ENCODE measurements around the gene NLRP3.
"Not testable (repeated sequence)": the region's sequence is repeated elsewhere in the genome, so short reads cannot be mapped to it uniquely, and the experiment has no call there.

The NLRP3 gene

DNA sequence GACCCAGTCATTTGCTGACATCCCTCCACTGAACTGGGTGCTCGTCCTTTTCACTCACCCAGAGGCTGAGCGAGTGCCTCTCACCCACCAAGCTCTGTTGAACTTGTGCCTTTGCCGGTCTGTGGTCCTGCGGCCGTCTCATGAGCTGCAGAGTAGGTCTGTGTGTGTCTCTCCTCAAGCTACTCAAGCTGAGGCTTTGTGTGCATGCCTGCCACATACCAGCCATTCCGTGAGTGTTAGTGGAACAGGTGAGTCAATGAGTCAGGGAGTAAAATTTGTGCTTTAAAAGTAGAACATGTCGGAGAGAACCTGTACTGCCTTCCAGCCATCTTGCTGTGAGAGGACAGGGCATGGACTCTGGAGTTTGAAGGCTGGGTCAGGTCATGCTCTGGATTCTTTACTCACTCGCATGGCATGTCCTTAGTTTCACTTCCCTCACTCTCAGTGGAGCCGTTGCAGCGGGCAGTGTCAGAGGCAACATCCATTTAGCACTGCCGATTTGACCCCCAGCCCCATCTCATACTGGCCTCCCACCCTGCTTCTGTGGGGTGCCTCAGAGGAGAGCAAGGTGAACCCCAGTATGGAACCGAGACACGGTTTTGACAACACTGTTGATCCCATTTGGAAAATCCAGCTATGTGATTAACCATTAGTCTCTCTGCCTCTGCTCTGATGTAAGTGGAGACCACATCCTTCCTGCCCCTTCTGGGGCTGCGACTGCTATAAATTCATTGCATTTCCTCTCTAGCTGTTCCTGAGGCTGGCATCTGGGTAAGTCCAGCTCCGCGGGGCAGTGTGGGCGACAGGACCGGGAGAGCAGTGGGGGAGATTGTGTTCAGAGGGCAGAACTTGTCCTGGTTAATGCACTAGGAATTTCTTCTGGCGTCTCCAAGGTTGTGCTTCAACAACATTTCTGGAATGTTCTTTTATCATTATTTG lies at the start of gene NLRP3:
Gene NLRP3, plus strand, starts transcription at position 751 of the 939 bp plus-strand sequence. CDS start 2,628 bp downstream, outside the sequence.
- Histone ChIP-seq H3K9me3 (ENCODE audit: control insufficient read depth in 2 of 2, low read length in 2 of 2) (no peaks in the 10 kb centered on the region), H3K27ac (ENCODE audit: low read depth in 2 of 2, low read length in 2 of 2) (peak within 1 kb of the TSS; percentile 29 to 43), H3K4me1 (ENCODE audit: control insufficient read depth in 2 of 2, insufficient read depth in 2 of 2, low read length in 2 of 2) (peaks cover 2% of the 10 kb centered on the region in 2 donors), H3K36me3 (ENCODE audit: control insufficient read depth in 2 of 2, insufficient read depth in 2 of 2, low read length in 2 of 2) (no peaks in the 10 kb centered on the region), H3K9ac (ENCODE audit: low read depth in 1 of 2, low read length in 2 of 2) (peak within 1 kb of the TSS; percentile 24 to 36), H3K27me3 (ENCODE audit: control insufficient read depth in 2 of 2, insufficient read depth in 2 of 2, low read length in 2 of 2) (no peaks in the 10 kb centered on the region), H3K4me3 (ENCODE audit: low read length in 2 of 2) (peak within 1 kb of the TSS; percentile 41 to 65)

DNA sequence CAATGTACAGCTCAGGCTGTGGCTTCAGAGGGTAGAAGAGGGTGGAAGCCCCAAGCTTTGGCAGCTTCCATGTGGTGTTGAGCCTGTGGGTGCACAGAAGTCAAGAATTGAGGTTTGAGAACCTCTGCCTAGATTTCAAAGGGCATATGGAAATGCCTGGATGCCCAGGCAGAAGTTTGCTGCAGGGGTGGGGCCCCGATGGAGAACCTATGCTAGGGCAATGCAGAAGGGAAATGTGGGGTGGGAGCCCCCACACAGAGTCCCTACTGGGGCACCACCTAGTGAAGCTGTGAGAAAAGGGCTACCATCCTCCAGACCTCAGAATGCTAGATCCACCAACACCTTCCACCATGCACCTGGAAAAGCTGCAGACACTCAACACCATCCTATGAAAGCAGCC lies 49.6 kb upstream of the NLRP3 start:
- H3K36me3 ChIP-seq (ENCODE audit: control insufficient read depth in 2 of 2, insufficient read depth in 2 of 2, low read length in 2 of 2); H3K27ac ChIP-seq (ENCODE audit: low read depth in 2 of 2, low read length in 2 of 2); H3K4me1 ChIP-seq (ENCODE audit: control insufficient read depth in 2 of 2, insufficient read depth in 2 of 2, low read length in 2 of 2); H3K9me3 ChIP-seq (ENCODE audit: control insufficient read depth in 2 of 2, low read length in 2 of 2); H3K4me3 ChIP-seq (ENCODE audit: low read length in 2 of 2); H3K9ac ChIP-seq (ENCODE audit: low read depth in 1 of 2, low read length in 2 of 2); H3K27me3 ChIP-seq (ENCODE audit: control insufficient read depth in 2 of 2, insufficient read depth in 2 of 2, low read length in 2 of 2): not testable (repeated sequence)

DNA sequence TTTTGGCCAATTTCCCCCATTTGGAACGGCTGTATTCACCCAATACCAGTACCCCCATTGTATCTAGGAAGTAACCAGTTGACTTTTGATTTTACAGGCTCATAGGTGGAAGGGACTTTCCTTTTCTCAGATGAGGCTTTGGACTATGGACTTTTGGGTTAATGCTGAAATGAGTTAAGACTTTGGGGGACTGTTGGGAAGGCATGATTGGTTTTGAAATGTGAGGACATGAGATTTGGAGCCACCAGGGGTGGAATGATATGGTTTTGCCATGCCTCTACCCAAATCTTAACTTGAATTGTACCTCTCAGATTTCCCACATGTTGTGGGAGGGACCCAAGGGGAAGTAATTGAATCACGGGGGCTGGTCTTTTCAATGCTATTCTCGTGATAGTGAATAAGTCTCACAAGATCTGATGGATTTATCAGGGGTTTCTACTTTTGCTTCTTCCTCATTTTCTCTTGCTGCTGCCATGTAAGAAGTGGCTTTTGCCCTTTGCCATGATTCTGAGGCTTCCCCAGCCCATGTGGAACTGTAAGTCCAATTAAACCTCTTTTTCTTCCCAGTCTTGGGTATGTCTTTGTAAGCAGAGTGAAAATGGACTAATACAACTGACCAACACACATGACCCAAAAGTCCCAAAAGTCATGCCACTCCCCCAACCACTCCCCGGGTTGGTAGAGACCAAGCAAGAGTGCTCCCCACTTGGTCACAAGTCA lies 48.9 kb upstream of the NLRP3 start:
- Histone ChIP-seq H3K27ac (ENCODE audit: low read depth in 2 of 2, low read length in 2 of 2) (no peak overlapping the region), H3K9ac (ENCODE audit: low read depth in 1 of 2, low read length in 2 of 2) (no peak overlapping the region), H3K4me1 (ENCODE audit: control insufficient read depth in 2 of 2, insufficient read depth in 2 of 2, low read length in 2 of 2) (no peaks in the 10 kb centered on the region), H3K36me3 (ENCODE audit: control insufficient read depth in 2 of 2, insufficient read depth in 2 of 2, low read length in 2 of 2) (no peaks in the 10 kb centered on the region), H3K4me3 (ENCODE audit: low read length in 2 of 2) (no peak overlapping the region), H3K27me3 (ENCODE audit: control insufficient read depth in 2 of 2, insufficient read depth in 2 of 2, low read length in 2 of 2) (no peaks in the 10 kb centered on the region), H3K9me3 (ENCODE audit: control insufficient read depth in 2 of 2, low read length in 2 of 2) (no peaks in the 10 kb centered on the region)

DNA sequence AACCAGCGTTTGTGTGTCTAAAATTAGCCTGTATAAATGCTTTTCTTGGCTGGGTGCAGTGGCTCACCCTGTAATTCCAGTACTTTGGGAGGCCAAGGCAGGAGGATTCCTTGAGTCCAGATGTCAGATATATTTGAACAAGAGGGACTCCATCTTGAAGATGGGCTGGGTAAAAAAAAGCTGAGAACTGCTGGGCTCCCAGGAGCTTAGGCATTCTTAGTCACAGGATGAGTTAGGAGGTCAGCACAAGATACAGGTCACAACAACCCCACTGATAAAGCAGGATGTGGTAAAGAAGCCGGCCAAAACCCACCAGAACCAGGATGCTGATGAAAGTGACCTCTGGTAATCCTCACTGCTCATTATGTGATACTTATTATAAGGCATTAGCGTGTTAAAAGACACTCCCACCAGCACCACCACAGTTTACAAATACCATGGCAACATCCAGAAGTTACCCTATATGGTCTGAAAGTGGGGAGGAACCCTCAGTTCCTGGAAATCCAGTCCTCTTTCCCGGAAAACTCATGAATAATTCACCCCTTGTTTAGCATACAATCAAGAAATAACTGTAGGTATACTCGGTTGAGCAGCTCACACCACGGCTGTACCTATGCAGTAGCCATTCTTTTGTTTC lies 48.1 kb upstream of the NLRP3 start:
- Histone ChIP-seq H3K9ac (ENCODE audit: low read depth in 1 of 2, low read length in 2 of 2) (no peak overlapping the region), H3K9me3 (ENCODE audit: control insufficient read depth in 2 of 2, low read length in 2 of 2) (no peaks in the 10 kb centered on the region), H3K27ac (ENCODE audit: low read depth in 2 of 2, low read length in 2 of 2) (no peak overlapping the region), H3K4me3 (ENCODE audit: low read length in 2 of 2) (no peak overlapping the region), H3K4me1 (ENCODE audit: control insufficient read depth in 2 of 2, insufficient read depth in 2 of 2, low read length in 2 of 2) (no peaks in the 10 kb centered on the region), H3K36me3 (ENCODE audit: control insufficient read depth in 2 of 2, insufficient read depth in 2 of 2, low read length in 2 of 2) (no peaks in the 10 kb centered on the region), H3K27me3 (ENCODE audit: control insufficient read depth in 2 of 2, insufficient read depth in 2 of 2, low read length in 2 of 2) (no peaks in the 10 kb centered on the region)

DNA sequence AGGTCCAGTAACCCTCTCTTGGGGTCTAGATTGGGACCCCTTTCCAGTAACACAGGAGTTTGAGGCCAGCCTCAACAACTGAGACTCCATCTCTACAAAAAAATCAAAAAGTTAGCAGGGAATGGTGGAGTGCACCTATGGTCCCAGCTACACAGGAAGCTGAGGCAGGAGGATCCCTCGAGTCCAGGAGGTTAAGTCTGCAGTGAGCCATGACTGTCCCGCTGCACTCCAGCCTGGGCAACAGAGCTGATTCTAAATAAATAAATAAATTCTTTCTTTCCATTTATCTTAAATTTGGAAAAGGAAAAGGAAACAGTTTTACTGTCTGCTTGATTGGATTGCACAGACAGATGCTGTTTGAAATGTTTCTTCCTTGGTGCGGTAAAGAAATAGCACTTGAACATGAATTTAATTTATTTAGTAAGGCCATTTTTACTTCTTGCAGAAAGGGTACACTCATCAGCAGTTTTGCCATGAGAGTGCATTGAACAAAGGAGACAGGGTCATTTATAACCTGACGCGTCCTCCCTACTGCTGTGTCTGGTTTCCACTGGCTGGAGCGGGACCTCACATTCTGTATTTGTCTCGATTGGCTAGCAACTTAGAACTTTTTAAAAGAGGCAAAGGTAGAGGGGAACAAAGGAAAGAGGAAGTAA lies 47.4 kb upstream of the NLRP3 start:
- no peak overlapping the region for H3K27ac ChIP-seq (ENCODE audit: low read depth in 2 of 2, low read length in 2 of 2)
- H3K4me3 ChIP-seq (ENCODE audit: low read length in 2 of 2) = no peak overlapping the region
- no peaks in the 10 kb centered on the region for H3K27me3 ChIP-seq (ENCODE audit: control insufficient read depth in 2 of 2, insufficient read depth in 2 of 2, low read length in 2 of 2)
- H3K9me3 ChIP-seq (ENCODE audit: control insufficient read depth in 2 of 2, low read length in 2 of 2) = no peaks in the 10 kb centered on the region
- no peaks in the 10 kb centered on the region for H3K36me3 ChIP-seq (ENCODE audit: control insufficient read depth in 2 of 2, insufficient read depth in 2 of 2, low read length in 2 of 2)
- no peaks in the 10 kb centered on the region for H3K4me1 ChIP-seq (ENCODE audit: control insufficient read depth in 2 of 2, insufficient read depth in 2 of 2, low read length in 2 of 2)
- H3K9ac ChIP-seq (ENCODE audit: low read depth in 1 of 2, low read length in 2 of 2) = no peak overlapping the region

DNA sequence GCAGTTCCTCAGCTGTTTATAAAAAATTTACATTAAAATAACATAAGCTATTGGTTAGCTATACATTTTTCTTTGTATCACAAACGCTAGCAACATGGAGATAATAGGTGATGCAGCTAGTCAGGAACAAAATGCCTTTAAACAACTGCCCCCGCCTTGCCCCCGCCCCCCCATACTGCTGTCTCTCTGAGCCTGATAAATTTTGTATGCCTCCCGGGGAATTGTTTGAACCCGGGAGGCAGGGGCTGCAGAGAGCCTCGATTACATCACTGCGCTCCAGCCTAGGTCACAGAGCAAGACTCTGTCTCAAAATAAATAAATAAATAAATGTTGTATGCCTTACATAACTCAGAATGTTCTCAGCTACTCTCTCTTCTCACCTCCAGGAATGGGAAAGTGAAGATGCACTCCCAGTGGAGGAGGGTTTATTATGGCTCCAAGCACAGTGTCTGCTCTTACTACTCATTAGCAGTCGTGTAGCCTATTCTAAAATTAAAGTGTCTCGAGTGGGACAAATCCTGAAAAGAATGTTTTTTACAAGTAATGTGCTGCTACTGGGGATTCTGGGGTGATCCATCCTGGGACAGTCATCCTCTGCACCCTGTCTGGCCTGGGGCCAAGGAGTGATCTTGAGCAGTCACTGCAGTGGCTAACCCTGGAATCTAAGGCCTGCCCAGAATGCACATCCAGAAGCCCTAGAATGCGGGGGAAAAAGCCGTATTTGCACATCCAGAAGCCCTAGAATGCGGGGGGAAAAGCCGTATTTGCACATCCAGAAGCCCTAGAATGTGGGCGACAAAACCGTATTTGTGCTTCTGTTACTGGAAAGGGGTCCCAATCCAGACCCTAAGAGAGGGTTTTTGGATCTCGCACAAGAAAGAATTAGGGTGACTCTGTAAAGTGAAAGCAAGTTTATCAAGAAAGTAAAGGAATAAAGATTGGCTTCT lies 44.9 kb upstream of the NLRP3 start:
- Histone ChIP-seq H3K36me3 (ENCODE audit: control insufficient read depth in 2 of 2, insufficient read depth in 2 of 2, low read length in 2 of 2) (no peaks in the 10 kb centered on the region), H3K9me3 (ENCODE audit: control insufficient read depth in 2 of 2, low read length in 2 of 2) (no peaks in the 10 kb centered on the region), H3K9ac (ENCODE audit: low read depth in 1 of 2, low read length in 2 of 2) (no peak overlapping the region), H3K27ac (ENCODE audit: low read depth in 2 of 2, low read length in 2 of 2) (no peak overlapping the region), H3K4me1 (ENCODE audit: control insufficient read depth in 2 of 2, insufficient read depth in 2 of 2, low read length in 2 of 2) (no peaks in the 10 kb centered on the region), H3K27me3 (ENCODE audit: control insufficient read depth in 2 of 2, insufficient read depth in 2 of 2, low read length in 2 of 2) (no peaks in the 10 kb centered on the region), H3K4me3 (ENCODE audit: low read length in 2 of 2) (no peak overlapping the region)

DNA sequence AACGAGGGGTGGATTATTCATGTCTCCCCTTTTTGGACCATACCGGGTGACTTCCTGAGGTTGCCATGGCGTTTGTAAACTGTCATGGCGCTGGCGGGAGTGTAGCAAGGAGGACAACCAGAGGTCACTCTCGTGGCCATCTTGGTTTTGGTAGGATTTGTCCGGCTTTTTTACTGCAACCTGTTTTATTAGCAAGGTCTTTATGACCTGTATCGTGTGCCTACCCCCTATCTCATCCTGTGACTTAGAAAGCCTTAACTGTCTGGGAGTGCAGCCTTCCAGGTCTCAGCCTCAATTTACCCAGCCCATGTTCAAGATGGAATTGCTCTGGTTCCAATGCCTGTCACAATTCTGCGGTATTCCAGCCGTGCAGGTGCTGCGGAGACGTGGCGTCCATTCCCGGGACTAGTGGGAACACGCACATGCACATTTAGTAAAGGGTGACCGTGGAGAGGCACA lies 44.1 kb upstream of the NLRP3 start:
- H3K4me3 ChIP-seq (ENCODE audit: low read length in 2 of 2) = no peak overlapping the region
- no peaks in the 10 kb centered on the region for H3K4me1 ChIP-seq (ENCODE audit: control insufficient read depth in 2 of 2, insufficient read depth in 2 of 2, low read length in 2 of 2)
- no peaks in the 10 kb centered on the region for H3K9me3 ChIP-seq (ENCODE audit: control insufficient read depth in 2 of 2, low read length in 2 of 2)
- H3K9ac ChIP-seq (ENCODE audit: low read depth in 1 of 2, low read length in 2 of 2) = no peak overlapping the region
- H3K36me3 ChIP-seq (ENCODE audit: control insufficient read depth in 2 of 2, insufficient read depth in 2 of 2, low read length in 2 of 2) = no peaks in the 10 kb centered on the region
- no peaks in the 10 kb centered on the region for H3K27me3 ChIP-seq (ENCODE audit: control insufficient read depth in 2 of 2, insufficient read depth in 2 of 2, low read length in 2 of 2)
- no peak overlapping the region for H3K27ac ChIP-seq (ENCODE audit: low read depth in 2 of 2, low read length in 2 of 2)

DNA sequence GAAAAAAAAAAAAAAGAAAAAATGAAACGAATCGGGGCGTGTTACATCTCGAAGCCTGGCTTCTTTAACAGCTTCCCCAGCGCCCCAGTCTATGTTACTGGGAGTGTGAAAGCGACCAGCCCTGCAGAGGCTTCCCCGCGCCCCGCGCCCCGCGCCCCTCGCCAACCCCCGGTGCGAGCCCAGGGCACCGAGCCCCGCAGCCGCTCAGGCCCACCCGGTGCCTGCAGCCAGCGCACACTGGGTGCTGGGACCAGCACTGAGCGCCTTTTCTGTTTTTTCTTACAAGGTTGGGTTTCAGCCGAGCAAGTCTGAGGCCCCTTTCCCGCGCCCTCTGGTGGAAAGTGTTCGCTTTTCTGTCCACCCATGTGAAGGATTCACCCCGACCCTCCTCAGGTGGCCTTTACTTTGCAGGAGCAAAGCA lies 42.2 kb upstream of the NLRP3 start:
- Histone ChIP-seq H3K4me3 (ENCODE audit: low read length in 2 of 2) (no peak overlapping the region), H3K36me3 (ENCODE audit: control insufficient read depth in 2 of 2, insufficient read depth in 2 of 2, low read length in 2 of 2) (no peaks in the 10 kb centered on the region), H3K4me1 (ENCODE audit: control insufficient read depth in 2 of 2, insufficient read depth in 2 of 2, low read length in 2 of 2) (no peaks in the 10 kb centered on the region), H3K27ac (ENCODE audit: low read depth in 2 of 2, low read length in 2 of 2) (no peak overlapping the region), H3K9ac (ENCODE audit: low read depth in 1 of 2, low read length in 2 of 2) (no peak overlapping the region), H3K9me3 (ENCODE audit: control insufficient read depth in 2 of 2, low read length in 2 of 2) (no peaks in the 10 kb centered on the region), H3K27me3 (ENCODE audit: control insufficient read depth in 2 of 2, insufficient read depth in 2 of 2, low read length in 2 of 2) (no peaks in the 10 kb centered on the region)

DNA sequence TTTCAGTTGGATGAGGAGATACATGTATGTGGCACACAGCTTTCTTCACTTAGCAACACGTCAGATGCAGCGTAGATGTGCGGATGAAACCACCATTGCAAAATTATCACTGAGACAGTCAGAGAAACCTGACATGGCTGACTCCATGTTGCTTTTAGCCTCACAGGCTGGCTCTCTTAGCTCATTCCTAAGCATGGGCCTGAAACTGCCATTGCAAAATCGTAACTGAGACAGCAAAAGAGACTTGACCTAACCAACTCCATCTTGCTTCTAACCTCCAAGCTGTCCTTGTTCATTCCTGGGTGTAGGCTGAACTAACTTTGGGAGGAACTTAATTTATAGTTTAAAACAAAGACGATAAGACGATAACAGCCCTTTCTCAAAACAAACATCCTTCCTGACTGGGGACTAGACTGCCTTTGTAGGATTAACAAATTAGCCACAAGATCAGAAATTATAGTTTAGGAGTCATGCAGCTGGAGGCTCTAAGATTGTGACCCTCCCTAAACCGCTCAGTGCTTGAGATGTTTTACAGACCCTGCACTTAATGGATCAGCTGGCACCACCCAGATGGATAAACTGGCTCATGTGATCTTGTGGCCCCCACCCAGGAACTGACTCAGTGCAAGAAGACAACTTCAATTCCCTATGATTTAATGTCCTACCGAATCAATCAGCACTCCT lies 41.2 kb upstream of the NLRP3 start:
- H3K27ac ChIP-seq (ENCODE audit: low read depth in 2 of 2, low read length in 2 of 2); H3K9me3 ChIP-seq (ENCODE audit: control insufficient read depth in 2 of 2, low read length in 2 of 2); H3K4me1 ChIP-seq (ENCODE audit: control insufficient read depth in 2 of 2, insufficient read depth in 2 of 2, low read length in 2 of 2); H3K4me3 ChIP-seq (ENCODE audit: low read length in 2 of 2); H3K27me3 ChIP-seq (ENCODE audit: control insufficient read depth in 2 of 2, insufficient read depth in 2 of 2, low read length in 2 of 2); H3K36me3 ChIP-seq (ENCODE audit: control insufficient read depth in 2 of 2, insufficient read depth in 2 of 2, low read length in 2 of 2); H3K9ac ChIP-seq (ENCODE audit: low read depth in 1 of 2, low read length in 2 of 2): not testable (repeated sequence)

Measured in mucosa of rectum (tissue), 2 donors.